ENCODE data around the gene HOXD10. TPM values are rescaled to one million over a fixed set of nuclear protein-coding genes. Genes with fewer than 3 reads are reported as not detected.

The HOXD10 gene
- total and polyA plus RNA-seq, 2 of the 13 experiments (the other 11 are each of a cell fraction or from before 2014, with no cell fraction given), result not detected

DNA sequence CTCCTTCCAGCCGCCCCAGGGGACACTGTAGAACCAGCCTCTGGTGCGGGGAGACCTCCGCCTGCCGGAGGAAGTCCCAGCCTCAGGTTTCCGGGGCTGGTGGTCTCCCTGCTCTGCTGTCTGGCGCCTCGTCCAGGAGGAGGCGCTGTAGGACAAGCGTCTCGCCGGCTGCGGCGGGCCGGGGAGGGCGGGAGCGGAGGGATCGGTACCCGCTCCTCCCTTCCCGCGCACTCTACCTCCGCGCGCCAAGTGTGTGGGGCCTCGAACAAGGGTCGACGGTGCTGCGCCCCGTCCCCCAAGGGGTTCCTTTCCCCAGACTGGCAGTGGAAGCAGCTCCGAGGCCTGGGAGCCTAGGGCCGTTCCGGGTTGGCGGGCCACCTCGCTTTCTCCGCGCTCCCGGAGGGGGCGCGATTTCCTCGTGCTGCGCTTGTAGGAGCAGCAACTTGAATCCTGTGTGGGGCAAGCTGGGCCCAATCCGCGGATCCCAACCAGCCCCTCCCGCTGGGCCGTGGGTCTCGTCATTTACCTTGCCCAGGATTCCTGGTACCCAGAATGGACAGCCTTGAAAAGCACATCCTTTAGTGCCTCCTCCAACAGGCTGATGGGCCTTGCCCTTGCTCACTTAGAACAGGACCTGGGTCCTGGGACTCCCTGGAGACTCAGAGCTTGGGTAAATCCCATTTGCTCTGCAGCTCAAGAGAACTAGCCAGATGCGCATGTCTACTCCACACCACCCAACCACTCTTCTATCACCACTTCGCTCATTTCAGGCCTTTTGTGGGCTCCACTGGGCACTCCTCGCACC, 24.1 kb downstream of the HOXD10 start (continued):
- TF ChIP-seq ZNF546 (CRISPR knock-in tag; conservative IDR thresholded peaks at IDR 0.05) (0 out of 2 replicates have a peak, but pooled peaks have one; percentile 51), ATF7 (IDR thresholded peaks at IDR 0.05) (no peak), ATF7 (CRISPR knock-in tag; IDR thresholded peaks at IDR 0.05) (no peak), ZNF850 (CRISPR knock-in tag; conservative IDR thresholded peaks at IDR 0.05) (no peak), MATR3 (CRISPR knock-in tag; IDR thresholded peaks at IDR 0.05) (no peak), ZNF510 (CRISPR knock-in tag; IDR thresholded peaks at IDR 0.05; ENCODE audit: low read depth) (no peak), ZNF75D (CRISPR knock-in tag; IDR thresholded peaks at IDR 0.05; ENCODE audit: borderline replicate concordance) (no peak), PHF8 (CRISPR knock-in tag; IDR thresholded peaks at IDR 0.05) (peak; percentile 74), KDM2A (CRISPR knock-in tag; IDR thresholded peaks at IDR 0.05; ENCODE audit: borderline replicate concordance, low read depth) (peak; percentile 98), ZC3H4 (CRISPR knock-in tag; IDR thresholded peaks at IDR 0.05; ENCODE audit: borderline replicate concordance) (no peak), ZKSCAN1 (IDR thresholded peaks at IDR 0.05; ENCODE audit: low read length) (peak; percentile 54; the same call in 1 of the 2 replicates), HOXA9 (CRISPR knock-in tag; IDR thresholded peaks at IDR 0.05; ENCODE audit: borderline replicate concordance) (no peak), ZBTB42 (CRISPR knock-in tag; IDR thresholded peaks at IDR 0.05) (peak; percentile 71; the same call in 1 of the 2 replicates), ZNF121 (CRISPR knock-in tag; IDR thresholded peaks at IDR 0.05) (peak; percentile 79), ZNF30 (CRISPR knock-in tag; IDR thresholded peaks at IDR 0.05) (no peak), NR2F6 (IDR thresholded peaks at IDR 0.05) (no peak), NR2F6 (CRISPR knock-in tag; IDR thresholded peaks at IDR 0.05) (peak; percentile 51; the same call in 1 of the 2 replicates)
- TF ChIP-seq, protein P1, sequence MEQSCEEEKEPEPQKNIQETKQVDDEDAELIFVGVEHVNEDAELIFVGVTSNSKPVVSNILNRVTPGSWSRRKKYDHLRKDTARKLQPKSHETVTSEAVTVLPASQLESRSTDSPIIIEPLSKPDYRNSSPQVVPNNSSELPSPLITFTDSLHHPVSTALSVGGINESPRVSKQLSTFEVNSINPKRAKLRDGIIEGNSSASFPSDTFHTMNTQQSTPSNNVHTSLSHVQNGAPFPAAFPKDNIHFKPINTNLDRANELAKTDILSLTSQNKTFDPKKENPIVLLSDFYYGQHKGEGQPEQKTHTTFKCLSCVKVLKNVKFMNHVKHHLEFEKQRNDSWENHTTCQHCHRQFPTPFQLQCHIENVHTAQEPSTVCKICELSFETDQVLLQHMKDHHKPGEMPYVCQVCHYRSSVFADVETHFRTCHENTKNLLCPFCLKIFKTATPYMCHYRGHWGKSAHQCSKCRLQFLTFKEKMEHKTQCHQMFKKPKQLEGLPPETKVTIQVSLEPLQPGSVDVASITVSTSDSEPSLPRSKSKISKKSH (CRISPR knock-in tag; IDR thresholded peaks at IDR 0.05; ENCODE audit: borderline replicate concordance), result peak; percentile 67
- TF ChIP-seq, protein P2, sequence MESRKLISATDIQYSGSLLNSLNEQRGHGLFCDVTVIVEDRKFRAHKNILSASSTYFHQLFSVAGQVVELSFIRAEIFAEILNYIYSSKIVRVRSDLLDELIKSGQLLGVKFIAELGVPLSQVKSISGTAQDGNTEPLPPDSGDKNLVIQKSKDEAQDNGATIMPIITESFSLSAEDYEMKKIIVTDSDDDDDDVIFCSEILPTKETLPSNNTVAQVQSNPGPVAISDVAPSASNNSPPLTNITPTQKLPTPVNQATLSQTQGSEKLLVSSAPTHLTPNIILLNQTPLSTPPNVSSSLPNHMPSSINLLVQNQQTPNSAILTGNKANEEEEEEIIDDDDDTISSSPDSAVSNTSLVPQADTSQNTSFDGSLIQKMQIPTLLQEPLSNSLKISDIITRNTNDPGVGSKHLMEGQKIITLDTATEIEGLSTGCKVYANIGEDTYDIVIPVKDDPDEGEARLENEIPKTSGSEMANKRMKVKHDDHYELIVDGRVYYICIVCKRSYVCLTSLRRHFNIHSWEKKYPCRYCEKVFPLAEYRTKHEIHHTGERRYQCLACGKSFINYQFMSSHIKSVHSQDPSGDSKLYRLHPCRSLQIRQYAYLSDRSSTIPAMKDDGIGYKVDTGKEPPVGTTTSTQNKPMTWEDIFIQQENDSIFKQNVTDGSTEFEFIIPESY (CRISPR knock-in tag; IDR thresholded peaks at IDR 0.05), result peak; percentile 74
- TF ChIP-seq, protein P3, sequence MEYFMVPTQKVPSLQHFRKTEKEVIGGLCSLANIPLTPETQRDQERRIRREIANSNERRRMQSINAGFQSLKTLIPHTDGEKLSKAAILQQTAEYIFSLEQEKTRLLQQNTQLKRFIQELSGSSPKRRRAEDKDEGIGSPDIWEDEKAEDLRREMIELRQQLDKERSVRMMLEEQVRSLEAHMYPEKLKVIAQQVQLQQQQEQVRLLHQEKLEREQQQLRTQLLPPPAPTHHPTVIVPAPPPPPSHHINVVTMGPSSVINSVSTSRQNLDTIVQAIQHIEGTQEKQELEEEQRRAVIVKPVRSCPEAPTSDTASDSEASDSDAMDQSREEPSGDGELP (IDR thresholded peaks at IDR 0.05; ENCODE audit: borderline replicate concordance, low read depth), result no peak
- TF ChIP-seq, protein P4, sequence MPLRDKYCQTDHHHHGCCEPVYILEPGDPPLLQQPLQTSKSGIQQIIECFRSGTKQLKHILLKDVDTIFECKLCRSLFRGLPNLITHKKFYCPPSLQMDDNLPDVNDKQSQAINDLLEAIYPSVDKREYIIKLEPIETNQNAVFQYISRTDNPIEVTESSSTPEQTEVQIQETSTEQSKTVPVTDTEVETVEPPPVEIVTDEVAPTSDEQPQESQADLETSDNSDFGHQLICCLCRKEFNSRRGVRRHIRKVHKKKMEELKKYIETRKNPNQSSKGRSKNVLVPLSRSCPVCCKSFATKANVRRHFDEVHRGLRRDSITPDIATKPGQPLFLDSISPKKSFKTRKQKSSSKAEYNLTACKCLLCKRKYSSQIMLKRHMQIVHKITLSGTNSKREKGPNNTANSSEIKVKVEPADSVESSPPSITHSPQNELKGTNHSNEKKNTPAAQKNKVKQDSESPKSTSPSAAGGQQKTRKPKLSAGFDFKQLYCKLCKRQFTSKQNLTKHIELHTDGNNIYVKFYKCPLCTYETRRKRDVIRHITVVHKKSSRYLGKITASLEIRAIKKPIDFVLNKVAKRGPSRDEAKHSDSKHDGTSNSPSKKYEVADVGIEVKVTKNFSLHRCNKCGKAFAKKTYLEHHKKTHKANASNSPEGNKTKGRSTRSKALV (CRISPR knock-in tag; IDR thresholded peaks at IDR 0.05), result peak; percentile 61; the same call in 1 of the 2 replicates
- TF ChIP-seq, protein P5, sequence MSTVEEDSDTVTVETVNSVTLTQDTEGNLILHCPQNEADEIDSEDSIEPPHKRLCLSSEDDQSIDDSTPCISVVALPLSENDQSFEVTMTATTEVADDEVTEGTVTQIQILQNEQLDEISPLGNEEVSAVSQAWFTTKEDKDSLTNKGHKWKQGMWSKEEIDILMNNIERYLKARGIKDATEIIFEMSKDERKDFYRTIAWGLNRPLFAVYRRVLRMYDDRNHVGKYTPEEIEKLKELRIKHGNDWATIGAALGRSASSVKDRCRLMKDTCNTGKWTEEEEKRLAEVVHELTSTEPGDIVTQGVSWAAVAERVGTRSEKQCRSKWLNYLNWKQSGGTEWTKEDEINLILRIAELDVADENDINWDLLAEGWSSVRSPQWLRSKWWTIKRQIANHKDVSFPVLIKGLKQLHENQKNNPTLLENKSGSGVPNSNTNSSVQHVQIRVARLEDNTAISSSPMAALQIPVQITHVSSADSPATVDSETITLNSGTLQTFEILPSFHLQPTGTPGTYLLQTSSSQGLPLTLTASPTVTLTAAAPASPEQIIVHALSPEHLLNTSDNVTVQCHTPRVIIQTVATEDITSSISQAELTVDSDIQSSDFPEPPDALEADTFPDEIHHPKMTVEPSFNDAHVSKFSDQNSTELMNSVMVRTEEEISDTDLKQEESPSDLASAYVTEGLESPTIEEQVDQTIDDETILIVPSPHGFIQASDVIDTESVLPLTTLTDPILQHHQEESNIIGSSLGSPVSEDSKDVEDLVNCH (CRISPR knock-in tag; IDR thresholded peaks at IDR 0.05), result no peak

Data from HepG2 (cell line).